BLaER1 (cell line): ENCODE results near the gene FSTL3.
"Not testable (repeated sequence)": the region's sequence is repeated elsewhere in the genome, so short reads cannot be mapped to it uniquely, and the experiment has no call there.

Experiments used
- H3K27ac ChIP-seq: shearing (Covaris generic); formaldehyde crosslinking; 2 replicates; pipeline ENCODE4 v1.8.1; 2022
- H3K27me3 ChIP-seq: shearing (Covaris generic); formaldehyde crosslinking; 2 replicates; pipeline ENCODE4 v1.8.1; 2022
- H3K36me3 ChIP-seq: shearing (Covaris generic); formaldehyde crosslinking; 2 replicates; pipeline ENCODE4 v1.8.1; 2022
- H3K4me1 ChIP-seq: shearing (Covaris generic); formaldehyde crosslinking; 2 replicates; pipeline ENCODE4 v1.8.1; 2022
- H3K4me2 ChIP-seq: shearing (Covaris generic); formaldehyde crosslinking; 2 replicates; pipeline ENCODE4 v1.8.1; 2022
- H3K4me3 ChIP-seq: shearing (Covaris generic); formaldehyde crosslinking; 2 replicates; pipeline ENCODE4 v1.8.1; 2022
- H3K9ac ChIP-seq: shearing (Covaris generic); formaldehyde crosslinking; 2 replicates; pipeline ENCODE4 v1.8.1; 2022
- H3K9me3 ChIP-seq: shearing (Covaris generic); formaldehyde crosslinking; 2 replicates; pipeline ENCODE4 v1.8.1; 2022
- H4K20me1 ChIP-seq: shearing (Covaris generic); formaldehyde crosslinking; 2 replicates; pipeline ENCODE4 v1.8.1; 2022
- Cebpa-rat ChIP-seq: shearing (Covaris generic); IDR thresholded peaks from 2 replicates; pipeline ENCODE4 v1.8.1; 2022

Gene FSTL3

GRCh38 chr19:694481-695351 is 18.5 kb downstream of the FSTL3 start:
- TF ChIP-seq Cebpa-rat = no peak
- H3K4me2 ChIP-seq = peak overlapping the region; percentile 96
- H4K20me1 ChIP-seq = no peaks in the 10 kb centered on the region
- H3K4me3 ChIP-seq = peak overlapping the region; percentile 61
- peak overlapping the region; percentile 77 for H3K9ac ChIP-seq
- no peaks in the 10 kb centered on the region for H3K9me3 ChIP-seq
- no peaks in the 10 kb centered on the region for H3K36me3 ChIP-seq
- H3K4me1 ChIP-seq = peaks cover 74% of the 10 kb centered on the region
- H3K27ac ChIP-seq = peak overlapping the region; percentile 83
- 0 out of 2 replicates have a peak, but pooled peaks cover 5% of the 10 kb centered on the region for H3K27me3 ChIP-seq

GRCh38 chr19:695352-695949 is 19.3 kb downstream of the FSTL3 start, which contains the start of gene PRSS57:
Gene PRSS57 (minus strand): TSS chr19:695452. CDS start chr19:695430, 22 bp downstream.
- peaks cover 81% of the 10 kb centered on the region for H3K4me1 ChIP-seq
- peak within 1 kb of the TSS; percentile 83 for H3K27ac ChIP-seq
- no peak for TF ChIP-seq Cebpa-rat

GRCh38 chr19:698529-698928 is 22.3 kb downstream of the FSTL3 start:
- Histone ChIP-seq H3K4me2 (peak overlapping the region; percentile 94), H3K4me1 (peaks cover 98% of the 10 kb centered on the region), H3K9ac (peak overlapping the region; percentile 79), H3K27ac (peak overlapping the region; percentile 94)
- not testable (repeated sequence) for H4K20me1 ChIP-seq, H3K27me3 ChIP-seq, H3K9me3 ChIP-seq, H3K4me3 ChIP-seq, H3K36me3 ChIP-seq

More at GRCh38 chr19:695352-695949, 19.3 kb downstream of the FSTL3 start, which contains the start of gene PRSS57:
- Histone ChIP-seq H3K9me3 (no peaks in the 10 kb centered on the region), H3K4me2 (peak within 1 kb of the TSS; percentile 96), H3K4me3 (peak within 1 kb of the TSS; percentile 61), H3K36me3 (no peaks in the 10 kb centered on the region), H3K27me3 (0 out of 2 replicates have a peak, but pooled peaks cover 5% of the 10 kb centered on the region), H3K9ac (peak within 1 kb of the TSS; percentile 77), H4K20me1 (no peaks in the 10 kb centered on the region)

- Histone ChIP-seq H3K4me2 (peak overlapping the region; percentile 94), H3K4me1 (peaks cover 93% of the 10 kb centered on the region), H3K27ac (peak overlapping the region; percentile 94)
- H3K9ac ChIP-seq, H4K20me1 ChIP-seq, H3K36me3 ChIP-seq, H3K27me3 ChIP-seq, H3K9me3 ChIP-seq, H3K4me3 ChIP-seq: not testable (repeated sequence)
These were observed 23.7 kb downstream of the FSTL3 start for GRCh38 chr19:699885-700284.

- peak overlapping the region; percentile 67 for H3K9ac ChIP-seq
- H4K20me1 ChIP-seq, H3K9me3 ChIP-seq, H3K36me3 ChIP-seq, H3K27me3 ChIP-seq: not testable (repeated sequence)
- peak overlapping the region; percentile 69 for H3K27ac ChIP-seq
- H3K4me1 ChIP-seq = peaks cover 72% of the 10 kb centered on the region
- H3K4me2 ChIP-seq = peak overlapping the region; percentile 81
- peak overlapping the region; percentile 68 for H3K4me3 ChIP-seq
These were observed 26.7 kb downstream of the FSTL3 start for GRCh38 chr19:702847-703246.

- TF ChIP-seq Cebpa-rat = no peak
- Histone ChIP-seq H4K20me1 (no peaks in the 10 kb centered on the region), H3K27me3 (no peaks in the 10 kb centered on the region), H3K27ac (peak overlapping the region; percentile 69), H3K4me2 (peak overlapping the region; percentile 81), H3K4me1 (peaks cover 72% of the 10 kb centered on the region), H3K4me3 (peak overlapping the region; percentile 68), H3K9me3 (no peaks in the 10 kb centered on the region), H3K9ac (peak overlapping the region; percentile 67), H3K36me3 (no peaks in the 10 kb centered on the region)
These were observed 27.1 kb downstream of the FSTL3 start for GRCh38 chr19:703329-703650.

GRCh38 chr19:703651-704446 is 27.7 kb downstream of the FSTL3 start:
- Histone ChIP-seq H3K4me3 (peak overlapping the region; percentile 68), H3K27me3 (no peaks in the 10 kb centered on the region), H3K36me3 (no peaks in the 10 kb centered on the region), H3K9me3 (no peaks in the 10 kb centered on the region), H3K4me1 (peaks cover 69% of the 10 kb centered on the region), H3K27ac (peak overlapping the region; percentile 69), H4K20me1 (no peaks in the 10 kb centered on the region), H3K9ac (peak overlapping the region; percentile 67), H3K4me2 (peak overlapping the region; percentile 93)
- no peak for TF ChIP-seq Cebpa-rat

- Histone ChIP-seq H3K4me1 (peaks cover 64% of the 10 kb centered on the region), H3K4me3 (peak overlapping the region; percentile 54), H3K9me3 (no peaks in the 10 kb centered on the region), H3K27me3 (no peaks in the 10 kb centered on the region), H3K27ac (peak overlapping the region; percentile 63), H4K20me1 (no peaks in the 10 kb centered on the region), H3K9ac (peak overlapping the region; percentile 61; the same call in 1 of the 2 replicates), H3K36me3 (no peaks in the 10 kb centered on the region), H3K4me2 (peak overlapping the region; percentile 93)
- no peak for TF ChIP-seq Cebpa-rat
These were observed 28.2 kb downstream of the FSTL3 start for GRCh38 chr19:704447-704741.

GRCh38 chr19:708154-709143 is 32.3 kb downstream of the FSTL3 start, which contains the start of gene PALM:
Gene PALM (plus strand): TSS chr19:708935. CDS start chr19:709147, 212 bp downstream.
- Histone ChIP-seq H3K27ac (peak within 1 kb of the TSS; percentile 91), H3K4me3 (peak within 1 kb of the TSS; percentile 94), H3K36me3 (0 out of 2 replicates have a peak, but pooled peaks cover 8% of the 10 kb centered on the region), H4K20me1 (peaks cover 29% of the 10 kb centered on the region), H3K9me3 (no peaks in the 10 kb centered on the region), H3K9ac (peak within 1 kb of the TSS; percentile 88), H3K4me1 (peaks cover 58% of the 10 kb centered on the region), H3K4me2 (peak within 1 kb of the TSS; percentile 100), H3K27me3 (no peaks in the 10 kb centered on the region)
- TF ChIP-seq Cebpa-rat = no peak
